ENCODE results near the gene FAM221B. TPM values are rescaled to one million over a fixed set of nuclear protein-coding genes. Genes with fewer than 3 reads are reported as not detected.

FAM221B gene
- polyA plus RNA-seq, 1 donor from 2014 or later: 0.09 TPM

DNA sequence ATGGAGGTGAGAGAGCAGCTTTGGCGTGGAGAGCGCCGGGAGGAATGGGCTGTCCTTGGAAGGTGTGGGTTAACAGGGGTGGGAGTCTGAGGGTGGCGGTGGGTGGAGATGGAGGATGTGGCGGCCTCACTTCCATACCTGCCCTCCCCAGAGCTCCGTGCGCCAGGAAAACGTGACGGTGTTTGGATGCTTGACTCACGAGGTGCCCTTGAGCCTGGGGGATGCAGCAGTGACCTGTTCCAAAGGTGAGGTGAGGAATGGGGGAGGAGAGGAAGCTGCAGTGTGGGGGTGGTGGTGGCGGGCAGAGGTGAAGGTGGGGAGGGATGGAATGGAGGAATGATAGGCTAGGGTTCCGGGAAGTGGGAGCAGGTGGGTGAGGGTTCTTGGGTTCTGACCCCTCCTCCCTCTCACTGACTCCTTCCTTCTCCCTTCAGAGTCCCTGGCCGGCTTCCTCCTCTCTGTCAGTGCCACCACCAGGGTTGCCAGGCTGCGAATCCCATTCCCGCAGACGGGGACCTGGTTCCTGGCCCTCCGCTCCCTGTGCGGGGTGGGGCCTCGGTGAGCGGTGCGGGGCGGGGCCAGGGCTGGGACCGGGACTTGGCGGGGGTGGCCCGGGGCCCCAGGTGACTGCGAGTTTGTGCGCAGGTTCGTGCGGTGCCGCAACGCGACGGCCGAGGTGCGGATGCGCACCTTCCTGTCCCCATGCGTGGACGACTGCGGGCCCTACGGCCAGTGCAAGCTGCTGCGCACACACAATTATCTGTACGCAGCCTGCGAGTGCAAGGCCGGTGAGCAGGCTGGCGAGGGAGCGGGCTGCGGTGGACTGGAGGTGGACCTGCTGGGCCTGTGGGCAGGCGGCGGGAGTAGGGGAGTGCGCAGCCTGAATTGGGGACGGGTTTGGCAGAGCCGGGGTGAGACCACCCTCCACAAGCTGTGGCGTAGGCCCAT lies 17.6 kb upstream of the FAM221B start:
- Histone ChIP-seq H3K36me3 (ENCODE audit: insufficient read depth, low read length) (peaks cover 9% of the 10 kb centered on the region), H2AFZ (ENCODE audit: low read depth, low read length) (no peak overlapping the region), H3K4me3 (ENCODE audit: low read length) (no peak overlapping the region), H3K4me2 (ENCODE audit: low read length) (no peak overlapping the region), H3F3A (ENCODE audit: insufficient read depth, low read length, poor library complexity, severe bottlenecking) (no peaks in the 10 kb centered on the region), H3K27me3 (ENCODE audit: insufficient read depth, low read depth, low read length) (no peaks in the 10 kb centered on the region), H3K9me3 (ENCODE audit: low read length) (no peaks in the 10 kb centered on the region), H4K20me1 (ENCODE audit: insufficient read depth) (no peaks in the 10 kb centered on the region), H3K9ac (ENCODE audit: low read length) (no peak overlapping the region), H3K9me2 (ENCODE audit: insufficient read depth, low read length) (no peaks in the 10 kb centered on the region), H3K79me2 (replicated peaks; ENCODE audit: insufficient read depth, low read length) (no peaks in the 10 kb centered on the region), H3K27ac (ENCODE audit: low read length) (no peak overlapping the region)
- no peak for TF ChIP-seq EP300 (conservative IDR thresholded peaks at IDR 0.05; ENCODE audit: poor library complexity, severe bottlenecking)
- TF ChIP-seq, protein P1, sequence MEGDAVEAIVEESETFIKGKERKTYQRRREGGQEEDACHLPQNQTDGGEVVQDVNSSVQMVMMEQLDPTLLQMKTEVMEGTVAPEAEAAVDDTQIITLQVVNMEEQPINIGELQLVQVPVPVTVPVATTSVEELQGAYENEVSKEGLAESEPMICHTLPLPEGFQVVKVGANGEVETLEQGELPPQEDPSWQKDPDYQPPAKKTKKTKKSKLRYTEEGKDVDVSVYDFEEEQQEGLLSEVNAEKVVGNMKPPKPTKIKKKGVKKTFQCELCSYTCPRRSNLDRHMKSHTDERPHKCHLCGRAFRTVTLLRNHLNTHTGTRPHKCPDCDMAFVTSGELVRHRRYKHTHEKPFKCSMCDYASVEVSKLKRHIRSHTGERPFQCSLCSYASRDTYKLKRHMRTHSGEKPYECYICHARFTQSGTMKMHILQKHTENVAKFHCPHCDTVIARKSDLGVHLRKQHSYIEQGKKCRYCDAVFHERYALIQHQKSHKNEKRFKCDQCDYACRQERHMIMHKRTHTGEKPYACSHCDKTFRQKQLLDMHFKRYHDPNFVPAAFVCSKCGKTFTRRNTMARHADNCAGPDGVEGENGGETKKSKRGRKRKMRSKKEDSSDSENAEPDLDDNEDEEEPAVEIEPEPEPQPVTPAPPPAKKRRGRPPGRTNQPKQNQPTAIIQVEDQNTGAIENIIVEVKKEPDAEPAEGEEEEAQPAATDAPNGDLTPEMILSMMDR (IDR thresholded peaks at IDR 0.05; ENCODE audit: poor library complexity, severe bottlenecking): no peak
- no peak for TF ChIP-seq POLR2AphosphoS5 (IDR thresholded peaks at IDR 0.05)

DNA sequence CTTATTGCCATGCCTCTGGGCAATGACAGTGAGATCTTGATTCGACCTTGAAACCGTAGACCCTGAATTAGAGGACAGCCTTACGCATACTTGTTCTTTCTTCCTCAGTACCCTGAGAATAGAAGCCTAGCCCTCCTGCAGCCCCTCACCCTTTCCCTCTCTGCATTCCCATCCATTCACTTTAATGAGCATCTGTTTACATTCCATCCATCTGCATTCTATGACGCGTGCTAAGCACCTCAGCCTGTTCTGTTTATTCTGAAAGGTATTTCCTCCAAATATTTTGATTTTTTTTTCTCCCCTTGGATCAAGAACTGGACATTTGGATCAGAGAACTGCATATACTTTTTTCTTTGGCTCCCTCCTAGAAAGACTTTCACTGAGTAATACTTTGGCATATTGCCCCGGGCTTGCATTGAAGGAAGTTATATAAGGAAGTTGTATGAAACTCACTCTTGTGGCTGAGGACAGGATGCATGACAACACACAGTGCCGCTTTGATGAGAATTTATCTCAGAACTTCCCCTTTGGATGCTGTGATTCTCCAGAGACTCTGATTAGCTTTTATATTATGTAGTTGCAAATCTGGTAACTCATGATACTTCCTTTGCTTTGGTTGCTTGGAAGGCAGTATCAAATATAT lies 16.2 kb upstream of the FAM221B start:
- Histone ChIP-seq H3K4me3 (ENCODE audit: low read length) (no peak overlapping the region), H3K9me2 (ENCODE audit: insufficient read depth, low read length) (no peaks in the 10 kb centered on the region), H3K36me3 (ENCODE audit: insufficient read depth, low read length) (peaks cover 9% of the 10 kb centered on the region), H3K27me3 (ENCODE audit: insufficient read depth, low read depth, low read length) (no peaks in the 10 kb centered on the region), H3K9me3 (ENCODE audit: low read length) (no peaks in the 10 kb centered on the region), H4K20me1 (ENCODE audit: insufficient read depth) (no peaks in the 10 kb centered on the region), H3K27ac (ENCODE audit: low read length) (no peak overlapping the region), H3K79me2 (replicated peaks; ENCODE audit: insufficient read depth, low read length) (no peaks in the 10 kb centered on the region), H3K4me2 (ENCODE audit: low read length) (no peak overlapping the region), H3K9ac (ENCODE audit: low read length) (no peak overlapping the region), H2AFZ (ENCODE audit: low read depth, low read length) (no peak overlapping the region), H3F3A (ENCODE audit: insufficient read depth, low read length, poor library complexity, severe bottlenecking) (no peaks in the 10 kb centered on the region)
- TF ChIP-seq RAD21 (conservative IDR thresholded peaks at IDR 0.05) (no peak), EZH2 (IDR thresholded peaks at IDR 0.05; ENCODE audit: borderline replicate concordance, insufficient read depth, low read length, poor library complexity, severe bottlenecking) (no peak), TAF1 (IDR thresholded peaks at IDR 0.05; ENCODE audit: low read depth) (no peak), SMC3 (conservative IDR thresholded peaks at IDR 0.05; ENCODE audit: poor library complexity) (no peak), POLR2AphosphoS5 (IDR thresholded peaks at IDR 0.05) (no peak), EP300 (conservative IDR thresholded peaks at IDR 0.05; ENCODE audit: poor library complexity, severe bottlenecking) (no peak), MXI1 (conservative IDR thresholded peaks at IDR 0.05; ENCODE audit: poor library complexity, severe bottlenecking) (no peak)
- TF ChIP-seq, protein P2, sequence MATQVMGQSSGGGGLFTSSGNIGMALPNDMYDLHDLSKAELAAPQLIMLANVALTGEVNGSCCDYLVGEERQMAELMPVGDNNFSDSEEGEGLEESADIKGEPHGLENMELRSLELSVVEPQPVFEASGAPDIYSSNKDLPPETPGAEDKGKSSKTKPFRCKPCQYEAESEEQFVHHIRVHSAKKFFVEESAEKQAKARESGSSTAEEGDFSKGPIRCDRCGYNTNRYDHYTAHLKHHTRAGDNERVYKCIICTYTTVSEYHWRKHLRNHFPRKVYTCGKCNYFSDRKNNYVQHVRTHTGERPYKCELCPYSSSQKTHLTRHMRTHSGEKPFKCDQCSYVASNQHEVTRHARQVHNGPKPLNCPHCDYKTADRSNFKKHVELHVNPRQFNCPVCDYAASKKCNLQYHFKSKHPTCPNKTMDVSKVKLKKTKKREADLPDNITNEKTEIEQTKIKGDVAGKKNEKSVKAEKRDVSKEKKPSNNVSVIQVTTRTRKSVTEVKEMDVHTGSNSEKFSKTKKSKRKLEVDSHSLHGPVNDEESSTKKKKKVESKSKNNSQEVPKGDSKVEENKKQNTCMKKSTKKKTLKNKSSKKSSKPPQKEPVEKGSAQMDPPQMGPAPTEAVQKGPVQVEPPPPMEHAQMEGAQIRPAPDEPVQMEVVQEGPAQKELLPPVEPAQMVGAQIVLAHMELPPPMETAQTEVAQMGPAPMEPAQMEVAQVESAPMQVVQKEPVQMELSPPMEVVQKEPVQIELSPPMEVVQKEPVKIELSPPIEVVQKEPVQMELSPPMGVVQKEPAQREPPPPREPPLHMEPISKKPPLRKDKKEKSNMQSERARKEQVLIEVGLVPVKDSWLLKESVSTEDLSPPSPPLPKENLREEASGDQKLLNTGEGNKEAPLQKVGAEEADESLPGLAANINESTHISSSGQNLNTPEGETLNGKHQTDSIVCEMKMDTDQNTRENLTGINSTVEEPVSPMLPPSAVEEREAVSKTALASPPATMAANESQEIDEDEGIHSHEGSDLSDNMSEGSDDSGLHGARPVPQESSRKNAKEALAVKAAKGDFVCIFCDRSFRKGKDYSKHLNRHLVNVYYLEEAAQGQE (IDR thresholded peaks at IDR 0.05; ENCODE audit: borderline replicate concordance): no peak
- TF ChIP-seq, protein P1 (IDR thresholded peaks at IDR 0.05; ENCODE audit: poor library complexity, severe bottlenecking): no peak

Measured in neural cell (in vitro differentiated cells).